Endothelial cell of umbilical vein (primary cell): Measurements from ENCODE around the gene NKIRAS1. TPM values are rescaled to one million over a fixed set of nuclear protein-coding genes. Genes with fewer than 3 reads are reported as not detected.
A peak's percentile ranks its signal among the peaks of the same experiment; 100 is the strongest.

ENCODE experiments used
- BruUV-seq: library from RNA; stranded (reverse); fragments of 400-500 nt; replicated peaks from 2 replicates; lab custom pipeline; 2021; lab: Mats Ljungman, UMichigan
- CTCF ChIA-PET: fragments of 300-600, 350-600 bp; sonication (Branson Sonifier 250); formaldehyde crosslinking; loops from one replicate; lab custom pipeline; 2021; ENCODE audit warnings: antibody characterized with exemption, inconsistent platforms; lab: Charles Lee
- POLR2A ChIA-PET: fragments of 300-600, 350-600 bp; sonication (Branson Sonifier 250); formaldehyde crosslinking; loops from one replicate; lab custom pipeline; 2021; ENCODE audit warnings: antibody characterized with exemption, inconsistent platforms; lab: Charles Lee
- DNase-seq: peaks from one replicate; pipeline ENCODE4 v3.0.0-alpha.2; 2011; ENCODE audit warnings: low read depth, low spot score
- FAIRE-seq: peaks from 2 replicates; lab custom pipeline; 2011; peaks lifted over from hg19 to GRCh38; lab: Jason Lieb, UNC
- H2AFZ ChIP-seq: 2 replicates; pipeline ENCODE4 v1.6.0; 2012; ENCODE audit warnings: low read depth, low read length, control low read depth, inconsistent platforms
- H3K27ac ChIP-seq: 2 replicates; pipeline ENCODE4 v1.5.1; 2011; ENCODE audit warnings: low read depth, mild to moderate bottlenecking, control low read depth, low read length, moderate library complexity; ENCODE audit not compliant: insufficient read depth
- H3K27me3 ChIP-seq, 2 experiments: 2 replicates each; pipeline versions ENCODE4 v1.6.0 to v1.6.1; 2011; ENCODE audit warnings: low read length in 2 of 2, mixed read lengths in 1 of 2; ENCODE audit not compliant: control insufficient read depth in 2 of 2, insufficient read depth in 2 of 2
- H3K36me3 ChIP-seq, 2 experiments: 2 replicates in 1 of 2; 3 replicates in 1 of 2; pipeline ENCODE4 v1.5.1; 2011; ENCODE audit warnings: low read length in 2 of 2, mild to moderate bottlenecking in 1 of 2, moderate library complexity in 1 of 2; ENCODE audit not compliant: control insufficient read depth in 2 of 2, insufficient read depth in 2 of 2; ENCODE audit errors: extremely low read depth in 1 of 2
- H3K4me1 ChIP-seq: 3 replicates; pipeline ENCODE4 v1.5.1; 2011; ENCODE audit warnings: mild to moderate bottlenecking, low read length; ENCODE audit not compliant: control insufficient read depth, insufficient read depth; ENCODE audit errors: extremely low read depth
- H3K4me2 ChIP-seq: 2 replicates; pipeline ENCODE4 v1.6.1; 2011; ENCODE audit warnings: low read length, control low read depth, mixed read lengths; ENCODE audit not compliant: insufficient read depth
- H3K4me3 ChIP-seq, 3 experiments: fragments of 200-600 bp in 1 of 3; sonication (generic), shearing (Covaris generic) in 1 of 3; replicated peaks in 1 of 3; 2 replicates each; pipeline ENCODE4 v1.5.1; 2011 to 2016; ENCODE audit warnings: control low read depth in 3 of 3, low read length in 3 of 3, mild to moderate bottlenecking in 2 of 3, inconsistent platforms in 1 of 3, low read depth in 1 of 3, moderate library complexity in 1 of 3; ENCODE audit not compliant: insufficient read depth in 1 of 3
- H3K79me2 ChIP-seq: 2 replicates; pipeline ENCODE4 v1.6.0; 2012; ENCODE audit warnings: low read length, inconsistent platforms; ENCODE audit not compliant: control insufficient read depth, insufficient read depth
- H3K9ac ChIP-seq: replicated peaks from 2 replicates; pipeline ENCODE3; 2011; ENCODE audit warnings: low read length, control low read depth; ENCODE audit not compliant: insufficient read depth; ENCODE audit errors: extremely low read depth
- H3K9me1 ChIP-seq: replicated peaks from 3 replicates; pipeline ENCODE4 v1.6.0; 2011; ENCODE audit warnings: mild to moderate bottlenecking, low read length; ENCODE audit not compliant: control insufficient read depth, insufficient read depth; ENCODE audit errors: extremely low read depth
- H3K9me3 ChIP-seq: replicated peaks from 2 replicates; pipeline ENCODE4 v1.5.1; 2012; ENCODE audit warnings: low read length, inconsistent platforms; ENCODE audit not compliant: control insufficient read depth, insufficient read depth
- H4K20me1 ChIP-seq: replicated peaks from 2 replicates; pipeline ENCODE3; 2011; ENCODE audit warnings: mild to moderate bottlenecking, low read length; ENCODE audit not compliant: control insufficient read depth, insufficient read depth; ENCODE audit errors: extremely low read depth
- EZH2 ChIP-seq: IDR thresholded peaks from 2 replicates; pipeline ENCODE4 v1.6.1; 2012; ENCODE audit warnings: borderline replicate concordance, low read depth, mild to moderate bottlenecking, moderate library complexity, low read length, inconsistent platforms; ENCODE audit not compliant: severe bottlenecking
- FOS ChIP-seq: IDR thresholded peaks from 2 replicates; pipeline ENCODE4 v1.6.1; 2011; ENCODE audit warnings: mild to moderate bottlenecking, low read length, moderate library complexity, borderline replicate concordance; ENCODE audit not compliant: insufficient read depth
- GATA2 ChIP-seq: IDR thresholded peaks from 2 replicates; pipeline ENCODE4 v1.7.0; 2011; ENCODE audit warnings: low read depth, mild to moderate bottlenecking, moderate library complexity, mixed read lengths, low read length; ENCODE audit not compliant: insufficient read length, insufficient read depth
- JUN ChIP-seq: IDR thresholded peaks from 2 replicates; pipeline ENCODE4 v1.6.1; 2011; ENCODE audit warnings: borderline replicate concordance, low read depth; ENCODE audit not compliant: insufficient read length, insufficient read depth
- MYC ChIP-seq: IDR thresholded peaks from one replicate; pipeline ENCODE4 v1.6.1; 2011; ENCODE audit warnings: mild to moderate bottlenecking, low read depth, low read length
- POLR2A ChIP-seq: IDR thresholded peaks from 2 replicates; pipeline ENCODE4 v1.6.1; 2012; ENCODE audit warnings: low read depth, mild to moderate bottlenecking, control low read depth, low read length
- POLR2AphosphoS5 ChIP-seq: IDR thresholded peaks from 2 replicates; pipeline ENCODE4 v1.6.1; 2012; ENCODE audit warnings: low read depth, mild to moderate bottlenecking, control low read depth, low read length, moderate library complexity; ENCODE audit not compliant: insufficient read depth
- dilution Hi-C: fragments of 300-500 bp; cut with MboI; formaldehyde crosslinking; loops from one replicate; pipeline ENCODE4 v1.15.0; 2019; ENCODE audit warnings: low sequenced_read_pairs; ENCODE audit not compliant: extremely low pct_ligation_motif_present
- intact Hi-C: fragments of 100-400 bp; cut with micrococcal nuclease; formaldehyde crosslinking; loops from one replicate; pipeline ENCODE4 v1.10.0; 2022
- polyA plus RNA-seq, 4 experiments: library from polyadenylated mRNA; depleted of rRNA in 3 of 4; stranded (reverse) in 3 of 4; unstranded in 1 of 4; fragments of >200 nt; gene quantifications; 2 replicates each; pipeline versions ENCODE4 v1.2.1 to v1.2.3, GENCODE V29; 2011 to 2012; ENCODE audit warnings: missing spikeins in 1 of 4
- total RNA-seq: library from RNA; stranded (reverse); gene quantifications from 2 replicates; pipeline ENCODE4 v1.2.3, GENCODE V29; 2021
- TF ChIP-seq, protein P1 (sequence below): IDR thresholded peaks from 2 replicates; pipeline ENCODE4 v1.6.1; 2011; ENCODE audit not compliant: insufficient read depth, insufficient read length
- TF ChIP-seq, protein P2 (sequence below), 2 donors: IDR thresholded peaks; 1 replicate in 1 of 2; 2 replicates in 1 of 2; pipeline ENCODE4 v1.5.1; 2011; ENCODE audit warnings: low read length in 2 of 2, mild to moderate bottlenecking in 2 of 2, moderate library complexity in 2 of 2, control low read depth in 1 of 2, inconsistent platforms in 1 of 2, low read depth in 1 of 2; ENCODE audit not compliant: insufficient read depth in 1 of 2; ENCODE audit errors: extremely low read depth in 1 of 2

Gene NKIRAS1
- total and polyA plus RNA-seq, 2 donors (not counting 3 experiments of a cell fraction or from before 2014, with no cell fraction given) = 2.2 to 2.9 TPM

DNA sequence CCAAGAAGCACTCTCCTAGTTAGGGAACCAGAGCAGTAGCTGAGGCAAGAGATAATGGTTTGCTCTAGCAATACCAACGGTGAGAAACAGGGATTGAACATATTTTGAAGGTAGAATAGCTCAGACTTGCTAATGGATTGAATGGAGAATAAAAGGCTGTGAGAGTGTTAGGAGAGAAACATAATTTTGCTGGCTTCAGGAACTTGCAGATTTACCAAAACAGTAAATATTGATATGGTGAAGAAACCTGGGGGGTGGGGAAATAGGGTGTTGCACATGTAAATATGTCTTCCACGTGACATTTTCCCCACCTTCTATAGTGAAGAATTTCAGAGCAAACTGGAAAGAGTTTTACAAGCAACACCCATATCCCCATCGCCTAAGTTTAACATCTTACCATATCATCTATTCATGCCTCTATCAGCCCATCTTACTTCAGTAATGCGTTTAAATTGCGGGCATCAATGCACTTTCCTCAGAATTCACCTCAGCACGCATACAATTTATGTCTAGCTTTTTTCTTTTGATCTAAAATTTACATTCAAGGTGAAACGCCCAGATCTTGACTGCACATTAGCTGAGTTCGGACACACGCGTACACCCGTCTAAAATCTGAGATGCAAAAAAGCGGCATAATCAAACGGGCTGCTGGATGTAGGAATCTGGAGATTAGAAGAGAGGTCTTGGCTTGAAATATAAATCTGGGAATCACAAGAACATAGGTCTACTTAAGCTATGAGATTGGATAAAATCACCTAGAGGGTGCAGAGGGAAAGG lies 27.4 kb upstream of the NKIRAS1 start:
- Histone ChIP-seq H4K20me1 (no peaks in the 10 kb centered on the region), H3K36me3 (no peaks in the 10 kb centered on the region), H3K4me3 (peak overlapping the region in 2 of 3 experiments; percentile 59 to 92), H3K27ac (no peak overlapping the region), H3K4me2 (peak overlapping the region; percentile 87), H3K9me3 (no peaks in the 10 kb centered on the region), H3K4me1 (peaks cover 17% of the 10 kb centered on the region), H2AFZ (peak overlapping the region; percentile 36), H3K79me2 (peaks cover 6% of the 10 kb centered on the region), H3K27me3 (peaks cover 3 to 10% of the 10 kb centered on the region in 2 experiments), H3K9ac (peak overlapping the region; percentile 81), H3K9me1 (no peaks in the 10 kb centered on the region)
- intact Hi-C loops = loop anchor here (2.0 kb wide), 3 partner anchors 55 to 203 kb away; no protein-coding TSS in a partner anchor
- DNase-seq (no peak), FAIRE-seq (no peak)
- POLR2A ChIA-PET = interaction anchor here (0.5 to 2.2 kb wide), 3 partner anchors 23 to 38 kb away, joined by 4 to 8 read pairs (median 4); partner anchors contain the start of genes NKIRAS1 and RPL15
- BruUV-seq = TSS peak; percentile 20
- dilution Hi-C loops = no loop called here
- TF ChIP-seq FOS (no peak), JUN (no peak), GATA2 (no peak), POLR2A (no peak), EZH2 (no peak), POLR2AphosphoS5 (no peak), MYC (no peak)
- TF ChIP-seq, protein P1, sequence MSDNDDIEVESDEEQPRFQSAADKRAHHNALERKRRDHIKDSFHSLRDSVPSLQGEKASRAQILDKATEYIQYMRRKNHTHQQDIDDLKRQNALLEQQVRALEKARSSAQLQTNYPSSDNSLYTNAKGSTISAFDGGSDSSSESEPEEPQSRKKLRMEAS = no peak
- TF ChIP-seq, protein P2, sequence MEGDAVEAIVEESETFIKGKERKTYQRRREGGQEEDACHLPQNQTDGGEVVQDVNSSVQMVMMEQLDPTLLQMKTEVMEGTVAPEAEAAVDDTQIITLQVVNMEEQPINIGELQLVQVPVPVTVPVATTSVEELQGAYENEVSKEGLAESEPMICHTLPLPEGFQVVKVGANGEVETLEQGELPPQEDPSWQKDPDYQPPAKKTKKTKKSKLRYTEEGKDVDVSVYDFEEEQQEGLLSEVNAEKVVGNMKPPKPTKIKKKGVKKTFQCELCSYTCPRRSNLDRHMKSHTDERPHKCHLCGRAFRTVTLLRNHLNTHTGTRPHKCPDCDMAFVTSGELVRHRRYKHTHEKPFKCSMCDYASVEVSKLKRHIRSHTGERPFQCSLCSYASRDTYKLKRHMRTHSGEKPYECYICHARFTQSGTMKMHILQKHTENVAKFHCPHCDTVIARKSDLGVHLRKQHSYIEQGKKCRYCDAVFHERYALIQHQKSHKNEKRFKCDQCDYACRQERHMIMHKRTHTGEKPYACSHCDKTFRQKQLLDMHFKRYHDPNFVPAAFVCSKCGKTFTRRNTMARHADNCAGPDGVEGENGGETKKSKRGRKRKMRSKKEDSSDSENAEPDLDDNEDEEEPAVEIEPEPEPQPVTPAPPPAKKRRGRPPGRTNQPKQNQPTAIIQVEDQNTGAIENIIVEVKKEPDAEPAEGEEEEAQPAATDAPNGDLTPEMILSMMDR (IDR thresholded peaks at IDR 0.05; ENCODE audit: extremely low read depth in 1 of 2, insufficient read depth in 1 of 2, low read depth in 1 of 2, low read length in 2 of 2) = no peak
- CTCF ChIA-PET = interaction anchor here (1.1 to 1.4 kb wide), 2 partner anchors 20 to 56 kb away, joined by 3 to 4 read pairs; no protein-coding TSS in a partner anchor
